ENCODE measurements around the gene MTCL3.

The MTCL3 gene

GRCh38 chr6:127447780-127448179, 71.4 kb downstream of the MTCL3 start:
- Histone ChIP-seq H3K4me3 (replicated peaks in 1 of 3; ENCODE audit: insufficient read depth in 1 of 3, low read depth in 1 of 3, low read length in 3 of 3) (no peak overlapping the region), H3K9me1 (replicated peaks; ENCODE audit: control insufficient read depth, extremely low read depth, insufficient read depth, low read length) (no peaks in the 10 kb centered on the region), H3K36me3 (ENCODE audit: control insufficient read depth in 2 of 2, extremely low read depth in 1 of 2, insufficient read depth in 2 of 2, low read length in 2 of 2) (no peaks in the 10 kb centered on the region), H3K9ac (replicated peaks; ENCODE audit: extremely low read depth, insufficient read depth, low read length) (no peak overlapping the region), H3K27ac (ENCODE audit: insufficient read depth, low read depth, low read length) (no peak overlapping the region), H3K4me2 (ENCODE audit: insufficient read depth, low read length) (no peak overlapping the region), H4K20me1 (replicated peaks; ENCODE audit: control insufficient read depth, extremely low read depth, insufficient read depth, low read length) (no peaks in the 10 kb centered on the region), H3K79me2 (ENCODE audit: control insufficient read depth, insufficient read depth, low read length) (no peaks in the 10 kb centered on the region), H3K4me1 (ENCODE audit: control insufficient read depth, extremely low read depth, insufficient read depth, low read length) (no peaks in the 10 kb centered on the region), H2AFZ (ENCODE audit: low read depth, low read length) (no peak overlapping the region), H3K9me3 (replicated peaks; ENCODE audit: control insufficient read depth, insufficient read depth, low read length) (no peaks in the 10 kb centered on the region), H3K27me3 (ENCODE audit: control insufficient read depth in 2 of 2, insufficient read depth in 2 of 2, low read length in 2 of 2) (peaks cover 0 to 3% of the 10 kb centered on the region in 2 experiments)
- ChIA-PET CTCF (interaction anchor here (1.2 kb wide), 1 partner anchor 12 kb away, joined by 3 read pairs; the partner anchor contains the start of gene KIAA0408), POLR2A (no interaction called here)
- DNase-seq (ENCODE audit: low read depth, low spot score) (no peak), FAIRE-seq (no peak)
- dilution Hi-C loops (cut with MboI; ENCODE audit: extremely low pct_ligation_motif_present, low sequenced_read_pairs) = no loop called here
- no TSS peak for BruUV-seq (replicated peaks)
- intact Hi-C loops (cut with micrococcal nuclease) = no loop called here
- TF ChIP-seq POLR2AphosphoS5 (IDR thresholded peaks at IDR 0.05; ENCODE audit: insufficient read depth, low read depth, low read length) = no peak
- TF ChIP-seq FOS (IDR thresholded peaks at IDR 0.05; ENCODE audit: borderline replicate concordance, insufficient read depth, low read length) = no peak
- no peak for TF ChIP-seq POLR2A (IDR thresholded peaks at IDR 0.05; ENCODE audit: low read depth, low read length)
- TF ChIP-seq GATA2 (IDR thresholded peaks at IDR 0.05; ENCODE audit: insufficient read depth, insufficient read length, low read depth, low read length) = no peak
- TF ChIP-seq MYC (IDR thresholded peaks at IDR 0.05; ENCODE audit: low read depth, low read length) = no peak
- TF ChIP-seq JUN (IDR thresholded peaks at IDR 0.05; ENCODE audit: borderline replicate concordance, insufficient read depth, insufficient read length, low read depth) = no peak
- TF ChIP-seq EZH2 (IDR thresholded peaks at IDR 0.05; ENCODE audit: borderline replicate concordance, low read depth, low read length, severe bottlenecking) = no peak
- no peak for TF ChIP-seq MAX (IDR thresholded peaks at IDR 0.05; ENCODE audit: insufficient read depth, insufficient read length)
- no peak for TF ChIP-seq CTCF (IDR thresholded peaks at IDR 0.05; ENCODE audit: extremely low read depth in 1 of 2, insufficient read depth in 1 of 2, low read depth in 1 of 2, low read length in 2 of 2)
